Pulmonary artery endothelial cell (primary cell): Measurements from ENCODE around the gene ANKLE2. TPM values are rescaled to one million over a fixed set of nuclear protein-coding genes. Genes with fewer than 3 reads are reported as not detected.
A peak's percentile ranks its signal among the peaks of the same experiment; 100 is the strongest.

Experiments
- DNase-seq: peaks from one replicate; pipeline ENCODE4 v3.0.0-alpha.2; 2011; ENCODE audit warnings: low read depth, low spot score
- total RNA-seq: library from RNA; depleted of rRNA; stranded (reverse); fragments of >200 nt; gene quantifications from 2 replicates; pipeline ENCODE4 v1.2.3, GENCODE V29; 2014

Gene ANKLE2
- total RNA-seq, 1 donor from 2014 or later = 45.3 TPM

DNA sequence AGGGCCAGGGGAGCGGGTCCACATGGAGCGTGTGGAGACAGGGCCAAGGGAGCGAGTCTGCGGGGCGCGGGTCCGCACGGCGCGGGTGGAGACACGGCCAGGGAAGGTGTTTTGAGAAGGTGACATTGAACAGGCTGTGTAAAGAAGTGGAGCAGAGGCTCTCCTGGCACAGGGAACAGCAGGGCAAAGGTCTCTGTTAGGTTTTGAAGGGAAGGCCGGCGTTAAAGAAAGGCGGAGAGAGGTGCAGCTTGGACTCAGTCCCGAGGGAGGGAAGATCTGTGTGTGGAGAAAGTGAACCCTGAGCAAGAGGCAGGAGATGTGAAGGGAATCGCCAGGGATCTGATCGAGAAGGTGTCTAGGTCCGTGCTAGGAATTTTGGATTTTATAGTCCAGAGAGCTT lies 72.4 kb downstream of the ANKLE2 start:
- no peak for DNase-seq

GRCh38 chr12:132687211-132688164 lies 74.1 kb downstream of the ANKLE2 start, which contains the start of the genes POLE and PXMP2:
POLE (minus strand) TSS chr12:132687342; CDS start chr12:132687315, 27 bp downstream.
PXMP2 (plus strand) TSS chr12:132687587; CDS start chr12:132687671, 84 bp downstream.
- peak; percentile 74 for DNase-seq

- no peak for DNase-seq
Measured at GRCh38 chr12:132686825-132687210, 74.8 kb downstream of the ANKLE2 start.

- DNase-seq = no peak
Measured at GRCh38 chr12:132685400-132685799, 76.2 kb downstream of the ANKLE2 start.

DNA sequence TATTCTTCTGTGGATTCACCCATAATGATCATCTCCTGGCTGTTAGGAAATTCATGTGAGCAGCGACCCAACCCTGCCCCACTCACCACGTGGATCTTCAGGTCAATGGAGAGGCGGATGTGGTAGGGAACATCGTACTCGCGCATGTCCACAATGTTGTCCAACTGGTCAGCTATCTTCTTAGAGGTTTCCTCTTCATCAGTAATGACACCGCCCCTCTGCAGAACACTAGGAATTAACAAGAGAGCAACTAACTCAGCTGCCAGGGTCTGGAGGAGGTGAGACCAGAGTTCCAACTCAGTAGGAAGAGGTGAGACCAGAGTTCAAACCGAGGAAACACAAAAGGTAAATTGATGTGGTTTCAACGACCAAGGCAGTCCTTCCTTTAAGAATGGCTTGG lies 84.1 kb downstream of the ANKLE2 start:
- DNase-seq = no peak

GRCh38 chr12:132675757-132676432 lies 85.7 kb downstream of the ANKLE2 start:
- no peak for DNase-seq

Other genes starting within 250 kb of the ANKLE2 start
- 0.14 TPM in 1 of 2 replicates, not detected in the other for gene LRCOL1, start 151.2 kb downstream of the ANKLE2 start, total RNA-seq
- gene P2RX2, start 143.1 kb downstream of the ANKLE2 start, total RNA-seq = not detected in 2 replicates
- 27.6 and 40.9 TPM in 2 replicates for gene POLE, start 74.5 kb downstream of the ANKLE2 start, total RNA-seq
- gene PXMP2, start 74.2 kb downstream of the ANKLE2 start, total RNA-seq = 16.7 and 19.0 TPM in 2 replicates
- gene PGAM5, start 51.0 kb downstream of the ANKLE2 start, total RNA-seq = 89.2 and 100 TPM in 2 replicates
- 102 and 140 TPM in 2 replicates for gene GOLGA3, start 67.0 kb upstream of the ANKLE2 start, total RNA-seq
- 45.0 and 50.2 TPM in 2 replicates for gene CHFR, start 125.8 kb upstream of the ANKLE2 start, total RNA-seq
- gene ZNF605, start 194.5 kb upstream of the ANKLE2 start, total RNA-seq = 4.7 and 6.3 TPM in 2 replicates
- 10.8 and 13.2 TPM in 2 replicates for gene ZNF26, start 224.5 kb upstream of the ANKLE2 start, total RNA-seq